Esophagus squamous epithelium (tissue), 5 donors: ENCODE data around the gene TNFSF11. TPM values are rescaled to one million over a fixed set of nuclear protein-coding genes. Genes with fewer than 3 reads are reported as not detected.

ENCODE experiments used
- DNase-seq: peaks from one replicate; lab custom pipeline; 2025; lab: John Stamatoyannopoulos, UW
- H3K27ac ChIP-seq, 4 donors: fragments of 200-600 bp; sonication (generic); one replicate each; pipeline ENCODE4 v1.5.1; 2016 to 2019; ENCODE audit warnings: mild to moderate bottlenecking in 1 of 4
- H3K27me3 ChIP-seq, 4 donors: fragments of 200-600 bp; sonication (generic); 1 replicate in 3 of 4; 2 replicates in 1 of 4; pipeline versions ENCODE4 v1.5.1 to v1.6.0; 2017 to 2021; ENCODE audit warnings: antibody characterized with exemption in 1 of 4
- H3K36me3 ChIP-seq, 3 donors: fragments of 200-600 bp; sonication (generic); one replicate each; pipeline ENCODE4 v1.5.1; 2016 to 2019
- H3K4me1 ChIP-seq, 3 donors: fragments of 200-600 bp; sonication (generic); one replicate each; pipeline ENCODE4 v1.5.1; 2017 to 2019
- H3K4me3 ChIP-seq, 4 donors: fragments of 200-600 bp; sonication (generic); 1 replicate in 3 of 4; 2 replicates in 1 of 4; pipeline ENCODE4 v1.5.1; 2016 to 2019; ENCODE audit warnings: mild to moderate bottlenecking in 2 of 4, moderate library complexity in 1 of 4
- H3K9me3 ChIP-seq, 3 donors: fragments of 200-600 bp; sonication (generic); one replicate each; pipeline ENCODE4 v1.5.1; 2016 to 2019
- CTCF ChIP-seq, 6 experiments: fragments of 450-650 bp in 4 of 6; fragments of 200-600 bp in 2 of 6; sonication (generic) in 2 of 6; IDR thresholded peaks; one replicate each; pipeline ENCODE4 v1.5.1; 2016 to 2019; ENCODE audit warnings: antibody characterized with exemption in 6 of 6, mild to moderate bottlenecking in 4 of 6, moderate library complexity in 4 of 6
- POLR2A ChIP-seq, 4 donors: fragments of 450-650 bp; IDR thresholded peaks; one replicate each; pipeline ENCODE4 v1.6.1; 2017; ENCODE audit warnings: antibody characterized with exemption in 4 of 4, mild to moderate bottlenecking in 4 of 4, moderate library complexity in 3 of 4
- WGBS, 2 donors: methylation state at CpG; one replicate each; pipeline ENCODE4 v1.1.5; 2018; 5-methylcytosine and 5-hydroxymethylcytosine counted together
- intact Hi-C: fragments of 100-400 bp; cut with DNase I; formaldehyde crosslinking; loops from one replicate; pipeline ENCODE4 v1.15.0; 2022
- total RNA-seq, 4 donors: library from RNA; depleted of rRNA; stranded (reverse); fragments of >200 nt; gene quantifications; one replicate each; pipeline ENCODE4 v1.1.0, GENCODE V29; 2016
- donor health status: DM: yes; HTN: yes; CAD: no.

Gene TNFSF11
- total RNA-seq, 4 donors from 2014 or later: 0.18 to 0.45 TPM; not detected in 2

GRCh38 chr13:42611086-42611779, 37.3 kb downstream of the TNFSF11 start:
- H3K27ac ChIP-seq: no peak overlapping the region
- intact Hi-C loops: no loop called here
- H3K4me1 ChIP-seq: no peaks in the 10 kb centered on the region
- WGBS, 2 donors: 72 to 88% methylated on average over 2 of the region's 2 CpGs
- H3K4me3 ChIP-seq: no peak overlapping the region
- no peak for DNase-seq
- H3K9me3 ChIP-seq: no peaks in the 10 kb centered on the region
- H3K36me3 ChIP-seq: no peaks in the 10 kb centered on the region
- TF ChIP-seq CTCF (IDR thresholded peaks at IDR 0.05) (no peak), POLR2A (IDR thresholded peaks at IDR 0.05) (no peak)
- H3K27me3 ChIP-seq: peaks cover 0 to 26% (median 0%) of the 10 kb centered on the region in 4 donors

- H3K9me3 ChIP-seq: no peaks in the 10 kb centered on the region
- intact Hi-C loops: no loop called here
- 68 to 71% methylated on average over 7 of the region's 7 CpGs for WGBS, 2 donors
- no peaks in the 10 kb centered on the region for H3K36me3 ChIP-seq
- peaks cover 0 to 24% (median 0%) of the 10 kb centered on the region in 4 donors for H3K27me3 ChIP-seq
- no peak overlapping the region for H3K4me3 ChIP-seq
- no peak for DNase-seq
- H3K4me1 ChIP-seq: no peaks in the 10 kb centered on the region
- TF ChIP-seq CTCF (IDR thresholded peaks at IDR 0.05): no peak
- TF ChIP-seq POLR2A (IDR thresholded peaks at IDR 0.05): no peak
- H3K27ac ChIP-seq: no peak overlapping the region
Observed at GRCh38 chr13:42612021-42612765, 38.2 kb downstream of the TNFSF11 start.

- no peaks in the 10 kb centered on the region for H3K36me3 ChIP-seq
- no peaks in the 10 kb centered on the region for H3K9me3 ChIP-seq
- TF ChIP-seq POLR2A (IDR thresholded peaks at IDR 0.05) (no peak), CTCF (IDR thresholded peaks at IDR 0.05) (no peak)
- peaks cover 0 to 17% (median 0%) of the 10 kb centered on the region in 4 donors for H3K27me3 ChIP-seq
- H3K4me3 ChIP-seq: no peak overlapping the region
- no peak for DNase-seq
- no peak overlapping the region for H3K27ac ChIP-seq
- intact Hi-C loops: no loop called here
- peaks cover 0 to 6% (median 0%) of the 10 kb centered on the region in 3 donors for H3K4me1 ChIP-seq
- WGBS, 2 donors: 50 to 66% methylated on average over 3 of the region's 3 CpGs
Observed at GRCh38 chr13:42614436-42615035, 40.6 kb downstream of the TNFSF11 start.

- WGBS, 2 donors: 76 to 83% methylated on average over 5 to 6 of the region's 6 CpGs
- intact Hi-C loops: no loop called here
- TF ChIP-seq POLR2A (IDR thresholded peaks at IDR 0.05) (no peak), CTCF (IDR thresholded peaks at IDR 0.05) (no peak)
Observed at GRCh38 chr13:42615691-42616090, 41.7 kb downstream of the TNFSF11 start.

More at GRCh38 chr13:42615691-42616090, 41.7 kb downstream of the TNFSF11 start:
- H3K4me3 ChIP-seq: no peak overlapping the region
- peaks cover 0 to 6% (median 0%) of the 10 kb centered on the region in 3 donors for H3K4me1 ChIP-seq
- H3K9me3 ChIP-seq: no peaks in the 10 kb centered on the region
- H3K27me3 ChIP-seq: peaks cover 0 to 17% (median 0%) of the 10 kb centered on the region in 4 donors
- no peaks in the 10 kb centered on the region for H3K36me3 ChIP-seq
- no peak for DNase-seq
- no peak overlapping the region for H3K27ac ChIP-seq
